ENCODE results near the gene APBB2. TPM values are rescaled to one million over a fixed set of nuclear protein-coding genes. Genes with fewer than 3 reads are reported as not detected.

The APBB2 gene
- total and polyA plus RNA-seq, 2 of the 4 experiments (the other 2 are of a cell fraction), result 47.9 to 75.5 TPM

DNA sequence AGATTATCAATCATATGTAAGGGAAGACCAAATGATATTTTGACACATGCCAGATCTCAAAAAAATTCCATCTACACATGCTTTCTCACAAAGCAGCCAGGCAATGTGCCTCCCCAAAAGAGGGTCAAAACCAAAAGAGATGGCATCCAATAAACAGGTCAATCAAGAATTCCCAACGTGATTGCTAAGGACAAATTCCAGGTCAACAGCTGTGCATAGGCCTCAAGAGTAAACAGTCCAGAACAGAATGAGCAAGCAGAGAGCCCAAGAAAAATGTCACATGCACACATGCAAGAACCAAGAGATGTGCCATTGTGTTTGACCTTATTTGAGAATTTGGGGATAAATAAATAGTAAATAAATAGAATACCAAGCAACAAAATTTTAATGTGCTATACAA is 136.7 kb downstream of the APBB2 start:
- BruUV-seq (replicated peaks), result no TSS peak
- H3K56ac ChIP-seq (ENCODE audit: extremely low read depth, insufficient read depth, low read length), result no peak overlapping the region
- no peak overlapping the region for H2AFZ ChIP-seq (replicated peaks; ENCODE audit: low read length, poor library complexity)
- H3K4me1 ChIP-seq (ENCODE audit: control insufficient read depth, insufficient read depth, low read length), result no peaks in the 10 kb centered on the region; the same call in 1 of the 2 replicates
- H3K4ac ChIP-seq (ENCODE audit: low read depth, low read length), result no peak overlapping the region
- H3K4me2 ChIP-seq (ENCODE audit: low read depth, low read length), result no peak overlapping the region
- intact Hi-C loops (cut with micrococcal nuclease), result no loop called here
- no peak overlapping the region for H3K27ac ChIP-seq (ENCODE audit: insufficient read depth, low read length)
- dilution Hi-C loops (cut with HindIII; ENCODE audit: low sequenced_read_pairs, unreplicated experiment), result no loop called here
- no peaks in the 10 kb centered on the region for H3K9me1 ChIP-seq (ENCODE audit: insufficient read depth, low read length)
- no peak overlapping the region for H2AK9ac ChIP-seq (replicated peaks; ENCODE audit: low read depth, low read length, poor library complexity)
- no peak overlapping the region for H3K4me3 ChIP-seq (ENCODE audit: insufficient read depth, low read depth, low read length)
- ChIA-PET POLR2A (ENCODE audit: unreplicated experiment) (no interaction called here), CTCF (no interaction called here)
- no peak overlapping the region for H4K91ac ChIP-seq (ENCODE audit: insufficient read depth, low read depth, low read length)
- no peak overlapping the region for H2BK20ac ChIP-seq (ENCODE audit: low read depth, low read length)
- no peak overlapping the region for H3K18ac ChIP-seq (ENCODE audit: low read depth, low read length)
- H2BK5ac ChIP-seq (ENCODE audit: low read depth, low read length, poor library complexity, severe bottlenecking), result no peak overlapping the region
- peaks cover 15 to 38% of the 10 kb centered on the region in 2 experiments for H3K79me1 ChIP-seq (ENCODE audit: low read depth in 1 of 2, low read length in 2 of 2)
- no peak for TF ChIP-seq BHLHE40 (IDR thresholded peaks at IDR 0.05; ENCODE audit: low read depth, low read length)
- TF ChIP-seq RCOR1 (IDR thresholded peaks at IDR 0.05; ENCODE audit: insufficient replicate concordance, low read length), result no peak
- no peak for TF ChIP-seq MAFK (IDR thresholded peaks at IDR 0.05; ENCODE audit: low read depth, low read length)
- no peak for TF ChIP-seq NFE2L2 (IDR thresholded peaks at IDR 0.05; ENCODE audit: low read depth, low read length)
- TF ChIP-seq, protein P1, sequence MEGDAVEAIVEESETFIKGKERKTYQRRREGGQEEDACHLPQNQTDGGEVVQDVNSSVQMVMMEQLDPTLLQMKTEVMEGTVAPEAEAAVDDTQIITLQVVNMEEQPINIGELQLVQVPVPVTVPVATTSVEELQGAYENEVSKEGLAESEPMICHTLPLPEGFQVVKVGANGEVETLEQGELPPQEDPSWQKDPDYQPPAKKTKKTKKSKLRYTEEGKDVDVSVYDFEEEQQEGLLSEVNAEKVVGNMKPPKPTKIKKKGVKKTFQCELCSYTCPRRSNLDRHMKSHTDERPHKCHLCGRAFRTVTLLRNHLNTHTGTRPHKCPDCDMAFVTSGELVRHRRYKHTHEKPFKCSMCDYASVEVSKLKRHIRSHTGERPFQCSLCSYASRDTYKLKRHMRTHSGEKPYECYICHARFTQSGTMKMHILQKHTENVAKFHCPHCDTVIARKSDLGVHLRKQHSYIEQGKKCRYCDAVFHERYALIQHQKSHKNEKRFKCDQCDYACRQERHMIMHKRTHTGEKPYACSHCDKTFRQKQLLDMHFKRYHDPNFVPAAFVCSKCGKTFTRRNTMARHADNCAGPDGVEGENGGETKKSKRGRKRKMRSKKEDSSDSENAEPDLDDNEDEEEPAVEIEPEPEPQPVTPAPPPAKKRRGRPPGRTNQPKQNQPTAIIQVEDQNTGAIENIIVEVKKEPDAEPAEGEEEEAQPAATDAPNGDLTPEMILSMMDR (conservative IDR thresholded peaks at IDR 0.05; ENCODE audit: low read depth, low read length), result no peak
- no peak for TF ChIP-seq MXI1 (IDR thresholded peaks at IDR 0.05; ENCODE audit: borderline replicate concordance, low read depth, low read length)
- TF ChIP-seq CEBPB (IDR thresholded peaks at IDR 0.05; ENCODE audit: low read depth, low read length), result no peak
- TF ChIP-seq RAD21 (IDR thresholded peaks at IDR 0.05; ENCODE audit: low read length), result no peak
- TF ChIP-seq CHD1 (IDR thresholded peaks at IDR 0.05; ENCODE audit: low read depth, low read length), result no peak
- H2BK120ac ChIP-seq (ENCODE audit: low read depth, low read length), result no peak overlapping the region
- no peak overlapping the region for H2AK5ac ChIP-seq (ENCODE audit: low read depth, low read length)
- H3K9me3 ChIP-seq (ENCODE audit: control insufficient read depth, insufficient read depth, low read length), result no peaks in the 10 kb centered on the region
- H3K23ac ChIP-seq (ENCODE audit: low read depth, low read length), result no peak overlapping the region; the same call in 1 of the 2 replicates
- in situ Hi-C loops (cut with MboI; ENCODE audit: low sequenced_read_pairs), result no loop called here
- H3K9ac ChIP-seq (ENCODE audit: low read depth, low read length), result no peak overlapping the region
- H4K8ac ChIP-seq (ENCODE audit: low read depth in 2 of 2, low read length in 2 of 2), result no peak overlapping the region
- no peaks in the 10 kb centered on the region for H3K27me3 ChIP-seq (ENCODE audit: control insufficient read depth, insufficient read depth, low read length)
- WGBS, 2 experiments (ENCODE audit: extremely low coverage in 2 of 2, insufficient read length in 1 of 2), result 29% methylated on average over 1 of the region's 1 CpG; no CpG with 5 or more reads in 1 of the 2 experiments
- H3K36me3 ChIP-seq (ENCODE audit: control insufficient read depth, insufficient read depth, low read length), result no peaks in the 10 kb centered on the region
- no peak for ATAC-seq (ENCODE audit: low read depth)
- no peaks in the 10 kb centered on the region for H4K20me1 ChIP-seq (ENCODE audit: insufficient read depth, low read length)
- H3K14ac ChIP-seq (replicated peaks; ENCODE audit: low read depth, low read length), result 0 out of 2 replicates have a peak overlapping the region, but pooled peaks have one; percentile 12
- no peak overlapping the region for H4K5ac ChIP-seq (ENCODE audit: low read depth, low read length)
- no peak overlapping the region for H2BK15ac ChIP-seq (ENCODE audit: low read depth, low read length)
- DNase-seq, result no peak

Data from IMR-90 (cell line).